Right renal cortex interstitium (tissue), 3 donors: Measurements from ENCODE around the gene UCHL1. TPM values are rescaled to one million over a fixed set of nuclear protein-coding genes. Genes with fewer than 3 reads are reported as not detected.
"Not testable (repeated sequence)": the region's sequence is repeated elsewhere in the genome, so short reads cannot be mapped to it uniquely, and the experiment has no call there.

Source experiments
- DNase-seq, 3 donors: peaks; one replicate each; pipeline ENCODE4 v3.0.0-alpha.2; 2013; ENCODE audit warnings: low read depth in 3 of 3, low spot score in 2 of 3
- polyA plus RNA-seq, 3 donors: library from polyadenylated mRNA; unstranded; fragments of 120-200 nt; gene quantifications; one replicate each; pipeline ENCODE4 v1.2.1, GENCODE V29; 2013; ENCODE audit not compliant: insufficient read length in 3 of 3

Gene UCHL1
- polyA plus RNA-seq, 3 donors = 103 to 119 (median 118) TPM

GRCh38 chr4:41287852-41288251, 31.1 kb downstream of the UCHL1 start:
- DNase-seq = no peak

- DNase-seq = no peak
These were observed 31.5 kb downstream of the UCHL1 start for GRCh38 chr4:41288254-41288653.

GRCh38 chr4:41290479-41290878, 33.8 kb downstream of the UCHL1 start:
- DNase-seq = no peak

GRCh38 chr4:41294445-41295062, 37.8 kb downstream of the UCHL1 start:
- DNase-seq = no peak

- DNase-seq = no peak
These were observed 40.3 kb downstream of the UCHL1 start for GRCh38 chr4:41296995-41297394.

- no peak for DNase-seq
These were observed 41.1 kb downstream of the UCHL1 start for GRCh38 chr4:41297832-41298231.

GRCh38 chr4:41299486-41299885, 42.8 kb downstream of the UCHL1 start:
- no peak for DNase-seq

GRCh38 chr4:41301137-41301536, 44.4 kb downstream of the UCHL1 start:
- DNase-seq = no peak

- no peak for DNase-seq
These were observed 46.8 kb downstream of the UCHL1 start for GRCh38 chr4:41303372-41304118.

- no peak for DNase-seq
These were observed 47.5 kb downstream of the UCHL1 start for GRCh38 chr4:41304221-41304620.

GRCh38 chr4:41305476-41305875, 48.7 kb downstream of the UCHL1 start:
- no peak for DNase-seq

- DNase-seq = no peak
These were observed 50.9 kb downstream of the UCHL1 start for GRCh38 chr4:41307638-41308037.

- DNase-seq = no peak
These were observed 51.7 kb downstream of the UCHL1 start for GRCh38 chr4:41308398-41308797.

GRCh38 chr4:41315426-41315825, 58.7 kb downstream of the UCHL1 start:
- not testable (repeated sequence) for DNase-seq

GRCh38 chr4:41315862-41316261, 59.1 kb downstream of the UCHL1 start:
- no peak for DNase-seq

Other genes with a start within 250 kb of the UCHL1 start
- 10 to 100 TPM; 46.8 to 52.3 (median 47.7) TPM for gene APBB2, start 42.4 kb upstream of the UCHL1 start, polyA plus RNA-seq